ENCODE measurements around the gene NDUFA8.
A peak's percentile ranks its signal among the peaks of the same experiment; 100 is the strongest.

Gene NDUFA8

DNA sequence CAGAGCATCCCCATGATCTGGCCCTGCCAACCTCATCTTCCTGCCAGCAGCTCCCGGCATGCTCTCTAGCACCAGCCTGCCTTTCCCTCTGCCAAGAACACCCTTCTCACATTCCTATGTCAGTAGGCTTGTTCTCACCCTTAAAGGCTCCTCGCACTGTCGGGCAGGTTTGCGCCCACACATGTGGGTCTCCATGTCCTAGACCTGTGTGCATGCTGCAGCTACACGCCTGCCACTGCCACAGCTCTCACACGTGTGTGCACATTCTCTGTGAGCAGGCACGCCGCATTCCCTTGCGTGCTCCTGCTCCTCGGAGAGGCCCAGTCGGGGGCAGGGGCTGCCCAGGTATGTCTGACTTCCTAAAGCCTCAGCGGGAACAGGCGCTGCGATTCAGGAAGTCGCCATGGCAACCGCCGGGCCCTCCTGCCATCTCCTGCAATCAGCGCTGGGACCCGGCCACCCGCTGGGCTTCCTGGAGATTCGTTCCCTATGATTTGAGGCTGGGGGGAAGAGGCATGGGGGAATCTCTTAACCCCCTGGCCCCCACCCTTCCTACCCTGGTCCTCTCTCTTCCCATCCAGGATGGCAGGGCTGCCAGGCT lies 28.1 kb downstream of the NDUFA8 start:
- Histone ChIP-seq H3K27me3 (ENCODE audit: control insufficient read depth, insufficient read depth, low read length) (peaks cover 25% of the 10 kb centered on the region), H3K4me3 (ENCODE audit: low read length) (no peak overlapping the region), H3K4me1 (ENCODE audit: control insufficient read depth, insufficient read depth, low read length) (peaks cover 2% of the 10 kb centered on the region), H3K9me3 (ENCODE audit: control insufficient read depth, low read length) (no peaks in the 10 kb centered on the region), H3K9ac (ENCODE audit: low read length) (no peak overlapping the region), H3K36me3 (ENCODE audit: control insufficient read depth, insufficient read depth, low read length) (no peaks in the 10 kb centered on the region)

DNA sequence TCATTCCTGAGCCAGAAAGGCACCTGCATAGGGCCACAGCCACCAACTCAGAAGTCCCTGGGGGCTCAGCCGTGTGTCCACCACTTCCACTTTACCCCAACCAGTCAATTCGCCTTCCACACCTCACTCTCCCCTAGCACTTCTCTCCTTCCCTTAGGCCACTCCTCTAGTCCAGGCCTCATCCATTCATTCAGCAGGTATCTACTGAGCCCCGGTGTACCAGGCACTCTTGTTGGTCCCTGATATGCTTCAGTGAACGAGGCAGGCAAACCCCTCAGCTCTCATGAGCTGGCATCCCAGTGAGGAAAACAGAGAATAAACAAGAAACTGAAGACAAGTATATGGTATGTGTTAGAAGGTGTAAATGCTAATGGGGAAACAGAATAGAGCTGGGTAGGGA lies 28.7 kb downstream of the NDUFA8 start:
- no peak overlapping the region for H3K9ac ChIP-seq (ENCODE audit: low read length)
- no peaks in the 10 kb centered on the region for H3K9me3 ChIP-seq (ENCODE audit: control insufficient read depth, low read length)
- no peak overlapping the region for H3K4me3 ChIP-seq (ENCODE audit: low read length)
- peaks cover 9% of the 10 kb centered on the region for H3K4me1 ChIP-seq (ENCODE audit: control insufficient read depth, insufficient read depth, low read length)
- H3K36me3 ChIP-seq (ENCODE audit: control insufficient read depth, insufficient read depth, low read length) = no peaks in the 10 kb centered on the region
- peaks cover 32% of the 10 kb centered on the region for H3K27me3 ChIP-seq (ENCODE audit: control insufficient read depth, insufficient read depth, low read length)

DNA sequence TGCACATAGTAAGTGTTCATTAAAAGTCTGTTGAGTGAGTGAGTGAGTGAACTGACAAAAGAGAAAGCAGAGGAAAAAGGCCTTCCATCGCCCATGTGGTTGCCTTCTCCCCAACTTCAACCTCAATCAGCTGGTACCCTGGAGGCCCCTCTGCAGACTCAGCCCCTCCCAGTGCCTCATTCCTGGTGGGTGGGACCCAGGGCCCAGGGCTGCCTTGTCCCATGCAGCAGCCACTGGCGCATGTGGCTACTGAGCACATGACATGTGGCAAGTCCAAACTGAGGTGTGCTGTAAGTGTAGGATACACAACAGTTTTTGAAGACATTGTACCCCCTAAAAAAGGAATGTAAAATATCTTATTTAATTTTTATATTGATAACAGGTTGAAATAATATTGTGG lies 29.6 kb downstream of the NDUFA8 start:
- H3K36me3 ChIP-seq (ENCODE audit: control insufficient read depth, insufficient read depth, low read length) = no peaks in the 10 kb centered on the region
- H3K4me3 ChIP-seq (ENCODE audit: low read length) = no peak overlapping the region
- peaks cover 14% of the 10 kb centered on the region for H3K4me1 ChIP-seq (ENCODE audit: control insufficient read depth, insufficient read depth, low read length)
- H3K9me3 ChIP-seq (ENCODE audit: control insufficient read depth, low read length) = no peaks in the 10 kb centered on the region
- H3K27me3 ChIP-seq (ENCODE audit: control insufficient read depth, insufficient read depth, low read length) = peaks cover 38% of the 10 kb centered on the region
- no peak overlapping the region for H3K9ac ChIP-seq (ENCODE audit: low read length)

DNA sequence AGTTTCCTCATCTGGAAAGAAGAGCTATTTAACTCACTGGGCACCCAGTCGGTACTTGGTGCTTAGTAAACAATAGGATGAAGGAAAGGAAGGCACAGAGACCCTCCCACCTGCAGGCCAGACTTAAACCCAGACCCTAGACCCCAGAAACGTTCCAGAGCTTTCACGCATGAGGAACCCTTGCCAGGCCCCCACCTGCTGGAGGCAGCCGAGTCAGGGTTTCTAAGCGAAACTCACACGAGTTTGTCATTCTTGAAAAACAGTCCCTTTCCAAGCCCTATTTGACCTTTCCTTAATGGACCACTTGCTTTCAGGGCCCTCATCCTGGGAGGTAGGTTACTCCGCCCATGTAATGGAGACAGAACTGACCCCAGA lies 30.6 kb downstream of the NDUFA8 start:
- peaks cover 14% of the 10 kb centered on the region for H3K4me1 ChIP-seq (ENCODE audit: control insufficient read depth, insufficient read depth, low read length)
- no peak overlapping the region for H3K9ac ChIP-seq (ENCODE audit: low read length)
- no peak overlapping the region for H3K4me3 ChIP-seq (ENCODE audit: low read length)
- no peaks in the 10 kb centered on the region for H3K36me3 ChIP-seq (ENCODE audit: control insufficient read depth, insufficient read depth, low read length)
- no peaks in the 10 kb centered on the region for H3K9me3 ChIP-seq (ENCODE audit: control insufficient read depth, low read length)
- H3K27me3 ChIP-seq (ENCODE audit: control insufficient read depth, insufficient read depth, low read length) = peaks cover 49% of the 10 kb centered on the region

DNA sequence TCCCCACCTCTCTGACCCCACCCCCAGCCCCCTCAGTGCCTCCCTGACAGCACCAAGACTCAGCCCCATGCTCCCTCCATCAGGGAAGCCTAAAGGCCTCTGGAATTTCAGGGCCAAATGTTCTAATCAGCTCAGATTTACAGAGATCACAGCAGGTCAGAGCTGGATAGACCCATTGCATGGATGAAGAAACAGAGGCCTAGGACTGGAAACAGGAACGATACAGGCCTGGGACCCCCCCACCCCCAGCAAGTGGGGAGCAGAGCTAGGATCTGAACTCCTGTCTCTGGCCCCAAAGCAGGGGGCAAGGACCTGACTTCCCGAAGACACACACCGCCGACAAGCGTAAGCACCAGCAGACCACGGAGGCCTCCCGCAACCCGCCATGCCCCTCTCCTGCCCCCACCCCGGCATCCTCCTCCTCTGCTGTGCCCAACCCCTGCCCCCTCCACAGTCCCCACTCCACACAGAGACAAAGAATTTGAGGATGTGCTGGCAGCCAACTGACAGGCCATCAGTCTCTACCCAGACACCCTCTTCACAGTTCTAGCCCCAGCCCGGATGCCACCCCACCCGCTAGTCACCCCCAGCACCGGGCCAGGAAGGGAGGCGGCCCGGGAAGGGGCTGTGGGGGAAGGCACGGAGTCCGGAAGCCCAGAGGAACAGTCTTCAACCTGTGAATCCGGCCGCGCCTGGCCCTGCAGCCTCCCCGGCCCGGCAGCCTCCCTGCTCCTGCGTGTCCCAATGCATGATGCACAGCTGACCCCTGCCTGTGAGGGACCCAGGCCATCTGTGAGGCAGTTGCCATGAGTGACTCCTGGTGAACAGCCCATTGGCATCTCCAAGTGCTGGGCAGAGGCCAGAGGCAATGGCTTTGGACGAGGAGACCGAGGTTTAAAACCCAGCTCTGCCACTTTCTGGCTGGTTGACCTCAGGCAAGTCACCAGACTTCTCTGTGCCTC lies 31.3 kb downstream of the NDUFA8 start:
- Histone ChIP-seq H3K9me3 (ENCODE audit: control insufficient read depth, low read length) (no peaks in the 10 kb centered on the region), H3K27me3 (ENCODE audit: control insufficient read depth, insufficient read depth, low read length) (peaks cover 49% of the 10 kb centered on the region), H3K9ac (ENCODE audit: low read length) (no peak overlapping the region), H3K4me3 (ENCODE audit: low read length) (no peak overlapping the region), H3K36me3 (ENCODE audit: control insufficient read depth, insufficient read depth, low read length) (no peaks in the 10 kb centered on the region), H3K4me1 (ENCODE audit: control insufficient read depth, insufficient read depth, low read length) (peaks cover 14% of the 10 kb centered on the region)

DNA sequence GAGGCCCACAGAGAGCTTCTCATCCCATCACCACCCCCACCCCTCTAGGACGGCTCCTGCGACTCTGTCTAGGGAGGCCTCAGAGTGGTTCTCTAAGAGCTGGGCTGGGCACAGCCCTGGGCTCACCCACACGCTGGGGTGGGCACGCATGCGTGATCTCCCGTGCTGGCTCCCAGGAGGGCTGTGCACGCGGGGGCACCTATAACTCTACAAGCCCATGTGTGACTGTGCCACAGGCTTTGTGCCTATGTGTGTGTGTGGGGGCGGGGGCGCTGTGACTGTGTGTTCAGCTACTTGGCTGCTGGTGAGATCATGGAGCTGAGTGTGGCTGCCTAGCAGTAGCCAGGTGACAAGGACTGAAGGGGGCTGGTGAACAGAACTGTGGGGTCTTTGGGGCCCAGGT lies 32.2 kb downstream of the NDUFA8 start:
- no peak overlapping the region for H3K9ac ChIP-seq (ENCODE audit: low read length)
- H3K27me3 ChIP-seq (ENCODE audit: control insufficient read depth, insufficient read depth, low read length) = peaks cover 49% of the 10 kb centered on the region
- H3K9me3 ChIP-seq (ENCODE audit: control insufficient read depth, low read length) = no peaks in the 10 kb centered on the region
- peaks cover 14% of the 10 kb centered on the region for H3K4me1 ChIP-seq (ENCODE audit: control insufficient read depth, insufficient read depth, low read length)
- no peaks in the 10 kb centered on the region for H3K36me3 ChIP-seq (ENCODE audit: control insufficient read depth, insufficient read depth, low read length)
- no peak overlapping the region for H3K4me3 ChIP-seq (ENCODE audit: low read length)

DNA sequence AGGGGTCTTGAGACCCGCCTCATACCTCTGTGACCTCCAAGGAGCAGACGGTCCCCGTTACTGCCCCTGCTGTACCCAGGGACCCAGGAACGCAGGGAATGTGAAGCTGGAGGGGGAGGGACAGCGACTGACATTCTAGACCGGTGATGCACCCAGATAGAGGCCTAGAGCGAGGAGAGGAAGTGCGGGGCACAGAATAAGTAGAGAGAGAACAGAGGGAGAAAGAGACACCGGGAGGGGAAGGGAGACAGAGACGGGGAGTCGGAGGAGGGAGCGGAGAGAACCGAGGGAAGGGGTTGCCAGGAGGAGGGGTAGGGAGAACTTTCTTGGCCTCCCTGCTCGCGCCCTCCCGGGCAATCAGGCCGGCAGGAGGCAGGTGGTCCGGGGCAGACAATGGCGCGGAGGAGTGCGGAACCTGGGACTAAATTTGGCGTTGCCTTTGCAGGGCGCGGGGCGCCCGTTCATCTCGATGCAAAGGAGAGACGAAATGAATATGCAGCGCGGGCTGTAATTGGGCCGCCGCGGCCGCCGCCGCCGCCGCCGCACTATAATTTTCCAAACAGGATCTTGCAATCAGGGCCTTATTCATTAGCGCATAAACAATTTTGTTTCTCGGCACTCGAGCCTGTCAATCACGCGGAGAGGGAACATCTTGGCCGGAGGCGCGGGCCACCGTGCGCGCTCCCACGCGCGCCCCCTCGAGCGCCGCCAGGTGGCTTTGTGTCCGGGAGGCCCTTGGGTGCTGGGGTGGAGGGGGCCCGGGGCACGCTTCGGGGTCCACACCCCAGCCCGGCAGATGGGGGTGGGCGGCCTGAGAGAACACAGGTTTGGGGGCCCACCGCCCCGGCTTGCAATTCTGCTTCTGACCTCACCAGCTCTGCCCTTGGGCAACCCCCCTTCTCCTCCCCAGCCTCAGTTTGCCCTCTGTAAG lies 33.0 kb downstream of the NDUFA8 start:
- H3K4me1 ChIP-seq (ENCODE audit: control insufficient read depth, insufficient read depth, low read length) = peaks cover 14% of the 10 kb centered on the region
- H3K36me3 ChIP-seq (ENCODE audit: control insufficient read depth, insufficient read depth, low read length) = no peaks in the 10 kb centered on the region
- H3K4me3 ChIP-seq (ENCODE audit: low read length) = no peak overlapping the region
- H3K9ac ChIP-seq (ENCODE audit: low read length) = peak overlapping the region; percentile 32
- H3K9me3 ChIP-seq (ENCODE audit: control insufficient read depth, low read length) = no peaks in the 10 kb centered on the region
- H3K27me3 ChIP-seq (ENCODE audit: control insufficient read depth, insufficient read depth, low read length) = peaks cover 45% of the 10 kb centered on the region

DNA sequence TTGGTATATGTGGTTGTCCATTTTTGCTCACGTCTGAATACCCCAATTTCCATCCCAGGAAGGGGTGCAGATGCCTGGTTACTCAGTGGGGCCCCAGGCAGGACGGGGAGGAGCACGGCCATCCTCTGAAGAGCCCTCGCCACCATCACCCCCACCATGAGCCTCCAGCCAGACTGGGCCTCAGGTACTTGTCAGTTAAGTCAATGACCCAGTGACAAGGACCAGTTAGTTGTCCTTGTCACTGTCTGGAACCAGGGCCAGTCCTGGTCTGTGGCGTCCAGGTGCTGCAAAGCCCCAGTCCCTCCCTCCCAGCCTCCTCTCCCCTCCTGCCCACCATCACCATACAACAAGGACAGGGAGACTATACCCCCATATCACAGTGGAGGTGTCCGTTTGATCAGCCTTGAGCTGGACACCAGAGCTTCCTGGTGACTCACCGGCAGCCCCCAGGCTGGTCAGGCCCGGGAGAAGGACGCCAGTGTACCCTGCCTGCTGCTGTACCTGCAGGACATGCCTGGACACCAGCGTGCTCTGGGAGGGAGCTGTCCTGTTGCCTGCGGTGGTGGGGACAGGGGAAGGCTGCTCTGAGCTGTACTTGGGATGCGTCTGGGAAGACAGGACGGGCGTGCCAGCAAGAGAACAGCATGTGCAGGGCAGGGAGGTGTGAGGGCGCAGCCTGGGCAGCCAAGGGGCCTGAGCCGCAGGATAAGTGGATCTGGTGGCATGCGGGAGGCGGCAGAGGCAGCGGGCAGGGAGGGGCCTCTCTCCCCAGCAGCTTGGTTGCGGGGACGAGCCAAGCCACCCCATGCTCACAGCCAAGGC lies 33.9 kb downstream of the NDUFA8 start:
- peaks cover 14% of the 10 kb centered on the region for H3K4me1 ChIP-seq (ENCODE audit: control insufficient read depth, insufficient read depth, low read length)
- H3K4me3 ChIP-seq (ENCODE audit: low read length) = no peak overlapping the region
- H3K27me3 ChIP-seq (ENCODE audit: control insufficient read depth, insufficient read depth, low read length) = peaks cover 40% of the 10 kb centered on the region
- no peaks in the 10 kb centered on the region for H3K36me3 ChIP-seq (ENCODE audit: control insufficient read depth, insufficient read depth, low read length)
- no peak overlapping the region for H3K9ac ChIP-seq (ENCODE audit: low read length)
- H3K9me3 ChIP-seq (ENCODE audit: control insufficient read depth, low read length) = no peaks in the 10 kb centered on the region

DNA sequence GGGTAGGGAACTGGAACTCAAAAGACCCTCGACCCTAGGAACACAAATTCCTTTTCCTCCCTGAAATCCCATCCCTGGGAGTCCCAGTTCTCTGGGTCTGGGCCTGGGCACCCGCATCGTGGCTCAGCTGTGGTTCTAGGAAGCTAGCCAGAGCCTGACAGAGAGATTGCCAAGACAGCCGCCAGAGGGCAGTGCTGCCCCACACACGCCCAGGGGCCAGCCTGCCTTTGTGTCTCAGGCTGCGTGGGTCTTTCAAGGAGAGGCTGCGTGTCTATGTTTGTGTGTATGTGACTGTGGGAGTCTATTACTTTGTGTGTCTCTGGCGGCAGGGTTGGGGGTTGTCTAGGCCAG lies 34.4 kb downstream of the NDUFA8 start:
- no peaks in the 10 kb centered on the region for H3K36me3 ChIP-seq (ENCODE audit: control insufficient read depth, insufficient read depth, low read length)
- no peaks in the 10 kb centered on the region for H3K9me3 ChIP-seq (ENCODE audit: control insufficient read depth, low read length)
- peaks cover 40% of the 10 kb centered on the region for H3K27me3 ChIP-seq (ENCODE audit: control insufficient read depth, insufficient read depth, low read length)
- no peak overlapping the region for H3K4me3 ChIP-seq (ENCODE audit: low read length)
- H3K4me1 ChIP-seq (ENCODE audit: control insufficient read depth, insufficient read depth, low read length) = peaks cover 14% of the 10 kb centered on the region
- H3K9ac ChIP-seq (ENCODE audit: low read length) = no peak overlapping the region

DNA sequence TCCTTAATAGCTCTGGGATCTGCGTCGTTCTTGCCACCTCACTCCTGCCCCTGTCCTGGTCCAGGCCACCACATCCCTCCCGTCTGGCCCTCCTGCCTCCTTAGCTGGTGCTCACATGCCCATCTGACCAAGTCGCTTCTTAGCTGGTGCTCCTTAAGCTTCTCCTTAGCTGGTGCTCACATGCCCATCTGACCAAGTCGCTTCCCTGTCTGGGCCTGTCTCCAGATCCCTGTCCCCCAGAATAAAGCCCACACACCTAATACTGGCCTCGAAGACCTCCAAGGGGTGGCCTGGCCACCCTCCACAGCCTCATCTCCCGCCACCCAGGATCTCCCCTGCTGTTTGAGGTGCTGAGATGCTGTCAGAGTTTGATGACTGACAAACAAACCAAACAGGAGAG lies 35.1 kb downstream of the NDUFA8 start:
- no peak overlapping the region for H3K4me3 ChIP-seq (ENCODE audit: low read length)
- no peaks in the 10 kb centered on the region for H3K9me3 ChIP-seq (ENCODE audit: control insufficient read depth, low read length)
- H3K27me3 ChIP-seq (ENCODE audit: control insufficient read depth, insufficient read depth, low read length) = peaks cover 40% of the 10 kb centered on the region
- no peak overlapping the region for H3K9ac ChIP-seq (ENCODE audit: low read length)
- H3K36me3 ChIP-seq (ENCODE audit: control insufficient read depth, insufficient read depth, low read length) = no peaks in the 10 kb centered on the region
- peaks cover 14% of the 10 kb centered on the region for H3K4me1 ChIP-seq (ENCODE audit: control insufficient read depth, insufficient read depth, low read length)

DNA sequence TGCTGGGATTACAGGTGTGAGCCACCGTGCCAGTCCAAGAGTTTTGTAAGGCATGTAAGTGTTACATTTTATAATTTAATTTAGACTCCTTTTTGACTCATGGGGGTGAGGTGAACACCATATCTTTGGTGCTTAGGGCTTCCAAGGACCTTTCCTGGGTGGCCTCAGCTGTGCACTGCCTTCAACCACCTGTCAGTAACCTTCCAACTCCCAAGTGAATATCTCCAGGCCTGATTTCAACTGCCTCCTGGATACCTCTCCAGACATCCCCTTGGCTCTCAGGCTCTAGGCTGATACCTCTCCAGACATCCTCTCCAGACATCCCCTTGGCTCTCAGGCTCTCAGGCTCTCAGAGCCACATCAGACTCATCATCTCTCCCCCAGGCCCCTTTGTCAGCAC lies 35.5 kb downstream of the NDUFA8 start:
- no peaks in the 10 kb centered on the region for H3K36me3 ChIP-seq (ENCODE audit: control insufficient read depth, insufficient read depth, low read length)
- H3K9me3 ChIP-seq (ENCODE audit: control insufficient read depth, low read length) = no peaks in the 10 kb centered on the region
- H3K9ac ChIP-seq (ENCODE audit: low read length) = no peak overlapping the region
- peaks cover 40% of the 10 kb centered on the region for H3K27me3 ChIP-seq (ENCODE audit: control insufficient read depth, insufficient read depth, low read length)
- H3K4me1 ChIP-seq (ENCODE audit: control insufficient read depth, insufficient read depth, low read length) = peaks cover 14% of the 10 kb centered on the region
- H3K4me3 ChIP-seq (ENCODE audit: low read length) = no peak overlapping the region

Measured in mucosa of stomach (tissue), 1 donor.